PFSK-1 (cell line): ENCODE measurements around the gene HDAC11.

Experiments used
- POLR2AphosphoS5 ChIP-seq: IDR thresholded peaks from 2 replicates; pipeline ENCODE4 v1.6.1; 2012; ENCODE audit warnings: low read depth, mild to moderate bottlenecking, control low read depth, low read length, moderate library complexity
- REST ChIP-seq, 2 experiments: IDR thresholded peaks; 2 replicates each; pipeline versions ENCODE4 v1.6.1 to v1.8.0; 2011 to 2012; ENCODE audit warnings: low read depth in 2 of 2, low read length in 2 of 2, control low read depth in 1 of 2, inconsistent platforms in 1 of 2, mild to moderate bottlenecking in 1 of 2, moderate library complexity in 1 of 2; ENCODE audit not compliant: insufficient read depth in 1 of 2
- TAF1 ChIP-seq: IDR thresholded peaks from 2 replicates; pipeline ENCODE4 v1.6.1; 2012; ENCODE audit warnings: low read length, control low read depth, borderline replicate concordance; ENCODE audit not compliant: insufficient read depth

GRCh38 chr3:13465236-13465873 lies 14.8 kb upstream of the HDAC11 start:
- TF ChIP-seq POLR2AphosphoS5 (no peak), REST (IDR thresholded peaks at IDR 0.05; ENCODE audit: insufficient read depth in 1 of 2, low read depth in 2 of 2, low read length in 2 of 2) (no peak), TAF1 (no peak)
